ENCODE results near the gene GHRL. TPM values are rescaled to one million over a fixed set of nuclear protein-coding genes. Genes with fewer than 3 reads are reported as not detected.
A peak's percentile ranks its signal among the peaks of the same experiment; 100 is the strongest.

The GHRL gene
- total RNA-seq, 1 experiment from 2014 or later, result not detected

DNA sequence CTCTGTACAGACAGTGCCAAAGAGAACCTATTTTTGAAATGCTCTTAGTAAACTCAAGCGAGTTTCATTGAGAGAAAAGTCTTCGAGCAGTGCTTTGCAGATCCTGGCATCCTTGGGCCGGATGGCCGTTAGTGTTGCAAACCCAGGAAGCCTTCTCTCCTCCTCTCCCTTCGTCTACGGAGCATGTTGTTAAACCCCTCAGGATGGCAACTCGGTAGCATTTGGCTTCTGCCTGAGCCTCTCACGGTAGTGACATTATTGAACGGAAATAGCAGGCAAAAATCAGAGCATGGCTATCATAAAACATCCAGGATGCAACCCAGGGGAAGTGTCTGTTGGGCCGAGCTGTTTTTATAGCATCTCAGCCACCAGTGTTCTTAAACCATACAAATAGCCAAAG is 34.8 kb upstream of the GHRL start:
- H3K9me3 ChIP-seq (ENCODE audit: control insufficient read depth, insufficient read depth, low read depth, low read length), result no peaks in the 10 kb centered on the region
- intact Hi-C loops (cut with micrococcal nuclease; ENCODE audit: unreplicated experiment) (no loop called here), in situ Hi-C loops (cut with HindIII; ENCODE audit: low pct_unique_long_range_greater_than_20kb, low sequenced_read_pairs) (no loop called here)
- peaks cover 8% of the 10 kb centered on the region; the same call in 1 of the 2 replicates for H3K27me3 ChIP-seq (ENCODE audit: control insufficient read depth, insufficient read depth, low read length)
- no peak for TF ChIP-seq SIN3A (IDR thresholded peaks at IDR 0.05; ENCODE audit: borderline replicate concordance, insufficient read depth, low read depth, low read length)
- TF ChIP-seq POLR2AphosphoS5 (IDR thresholded peaks at IDR 0.05; ENCODE audit: low read depth, low read length), result no peak
- TF ChIP-seq, protein P1, sequence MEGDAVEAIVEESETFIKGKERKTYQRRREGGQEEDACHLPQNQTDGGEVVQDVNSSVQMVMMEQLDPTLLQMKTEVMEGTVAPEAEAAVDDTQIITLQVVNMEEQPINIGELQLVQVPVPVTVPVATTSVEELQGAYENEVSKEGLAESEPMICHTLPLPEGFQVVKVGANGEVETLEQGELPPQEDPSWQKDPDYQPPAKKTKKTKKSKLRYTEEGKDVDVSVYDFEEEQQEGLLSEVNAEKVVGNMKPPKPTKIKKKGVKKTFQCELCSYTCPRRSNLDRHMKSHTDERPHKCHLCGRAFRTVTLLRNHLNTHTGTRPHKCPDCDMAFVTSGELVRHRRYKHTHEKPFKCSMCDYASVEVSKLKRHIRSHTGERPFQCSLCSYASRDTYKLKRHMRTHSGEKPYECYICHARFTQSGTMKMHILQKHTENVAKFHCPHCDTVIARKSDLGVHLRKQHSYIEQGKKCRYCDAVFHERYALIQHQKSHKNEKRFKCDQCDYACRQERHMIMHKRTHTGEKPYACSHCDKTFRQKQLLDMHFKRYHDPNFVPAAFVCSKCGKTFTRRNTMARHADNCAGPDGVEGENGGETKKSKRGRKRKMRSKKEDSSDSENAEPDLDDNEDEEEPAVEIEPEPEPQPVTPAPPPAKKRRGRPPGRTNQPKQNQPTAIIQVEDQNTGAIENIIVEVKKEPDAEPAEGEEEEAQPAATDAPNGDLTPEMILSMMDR (IDR thresholded peaks at IDR 0.05), result no peak
- no peak for TF ChIP-seq TCF7L2 (IDR thresholded peaks at IDR 0.05; ENCODE audit: low read depth, low read length)
- DNase-seq (ENCODE audit: low read depth, low spot score), result no peak
- BruUV-seq (replicated peaks), result no TSS peak
- H3K27ac ChIP-seq (ENCODE audit: low read length), result no peak overlapping the region
- no peak for ATAC-seq
- H3K4me3 ChIP-seq (ENCODE audit: low read depth in 2 of 2, low read length in 2 of 2), result no peak overlapping the region
- no peaks in the 10 kb centered on the region for H3K36me3 ChIP-seq (ENCODE audit: control insufficient read depth, insufficient read depth, low read length)
- ChIA-PET CTCF (interaction anchor here (0.7 kb wide), 1 partner anchor 33 kb away, joined by 3 read pairs; no protein-coding TSS in a partner anchor), POLR2A (no interaction called here)
- no peaks in the 10 kb centered on the region for H3K4me1 ChIP-seq (ENCODE audit: control insufficient read depth, insufficient read depth, low read length)

DNA sequence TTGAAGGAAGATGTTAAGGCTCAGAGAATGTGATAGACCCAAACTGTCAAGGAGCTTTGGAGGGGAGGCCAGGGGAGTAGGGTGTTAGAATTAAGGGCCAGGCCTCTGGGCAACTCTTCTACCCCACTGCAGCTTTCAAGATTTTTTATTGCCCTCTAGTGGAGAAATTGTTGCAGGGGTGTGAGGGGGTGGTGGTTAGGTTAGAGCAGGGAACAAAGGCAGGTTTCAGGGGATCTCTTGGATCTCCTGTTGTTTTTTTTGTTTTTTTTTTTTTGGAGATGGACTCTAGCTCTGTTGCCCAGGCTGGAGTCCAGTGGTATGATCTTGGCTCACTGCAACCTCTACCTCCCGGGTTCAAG is 29.6 kb upstream of the GHRL start:
- no peaks in the 10 kb centered on the region for H3K9me3 ChIP-seq (ENCODE audit: control insufficient read depth, insufficient read depth, low read depth, low read length)
- BruUV-seq (replicated peaks), result no TSS peak
- DNase-seq (ENCODE audit: low read depth, low spot score), result no peak
- in situ Hi-C loops (cut with HindIII; ENCODE audit: low pct_unique_long_range_greater_than_20kb, low sequenced_read_pairs) (no loop called here), intact Hi-C loops (cut with micrococcal nuclease; ENCODE audit: unreplicated experiment) (no loop called here)
- no peak overlapping the region for H3K27ac ChIP-seq (ENCODE audit: low read length)
- POLR2A ChIA-PET, result no interaction called here
- ATAC-seq, result no peak
- peaks cover 13% of the 10 kb centered on the region for H3K36me3 ChIP-seq (ENCODE audit: control insufficient read depth, insufficient read depth, low read length)
- peaks cover 3% of the 10 kb centered on the region; the same call in 1 of the 2 replicates for H3K27me3 ChIP-seq (ENCODE audit: control insufficient read depth, insufficient read depth, low read length)
- no peak for TF ChIP-seq TCF7L2 (IDR thresholded peaks at IDR 0.05; ENCODE audit: low read depth, low read length)
- TF ChIP-seq, protein P1 (IDR thresholded peaks at IDR 0.05), result peak; percentile 62; the same call in 1 of the 2 replicates
- H3K4me1 ChIP-seq (ENCODE audit: control insufficient read depth, insufficient read depth, low read length), result peaks cover 4% of the 10 kb centered on the region; the same call in 1 of the 2 replicates
- CTCF ChIA-PET, result interaction anchor here (0.6 to 1.3 kb wide), 6 partner anchors 12 to 332 kb away, joined by 3 to 4 read pairs (median 4); no protein-coding TSS in a partner anchor
- no peak overlapping the region for H3K4me3 ChIP-seq (ENCODE audit: low read depth in 2 of 2, low read length in 2 of 2)

DNA sequence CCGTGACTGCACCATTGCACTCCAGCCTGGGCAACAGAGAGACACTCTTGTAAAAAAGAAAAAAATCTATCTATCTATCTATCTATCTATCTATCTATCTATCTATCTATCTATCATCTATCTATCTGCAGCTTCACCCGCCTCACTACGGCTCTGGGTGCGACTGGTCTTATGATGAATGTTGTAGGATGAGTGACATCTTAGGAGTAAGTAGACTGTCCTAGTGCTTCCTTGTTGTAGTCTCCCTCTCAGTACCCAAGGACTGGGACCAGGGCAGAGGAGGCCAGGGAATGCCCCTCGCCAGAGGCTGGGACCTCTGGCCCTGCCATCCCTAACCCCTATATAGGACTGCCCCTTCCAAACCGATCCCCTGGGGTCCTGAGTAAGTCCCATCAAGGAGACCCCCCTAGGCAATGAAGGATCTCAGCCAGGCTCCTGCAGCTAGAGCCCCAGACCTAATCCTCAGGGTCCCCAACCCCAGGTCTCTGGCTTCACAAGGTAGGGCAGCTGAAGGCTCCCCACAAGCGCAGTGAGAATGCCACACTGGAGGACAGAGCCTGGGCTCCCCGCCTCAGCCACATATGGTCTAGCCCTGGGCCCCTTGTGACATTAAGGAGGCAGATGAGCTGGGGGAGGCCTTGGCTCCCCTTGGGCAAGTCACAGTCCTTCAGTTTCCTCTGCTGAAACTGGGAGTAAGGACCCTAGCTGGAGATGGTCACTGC is 29.0 kb upstream of the GHRL start:
- Histone ChIP-seq H3K4me1 (ENCODE audit: control insufficient read depth, insufficient read depth, low read length) (peaks cover 4% of the 10 kb centered on the region; the same call in 1 of the 2 replicates), H3K27ac (ENCODE audit: low read length) (no peak overlapping the region)
- intact Hi-C loops (cut with micrococcal nuclease; ENCODE audit: unreplicated experiment), result no loop called here

More for the DNA sequence above, 29.0 kb upstream of the GHRL start:
- ChIA-PET CTCF (interaction anchor here (0.7 to 1.3 kb wide), 4 partner anchors 12 to 332 kb away, joined by 3 to 4 read pairs (median 4); no protein-coding TSS in a partner anchor), POLR2A (no interaction called here)
- Histone ChIP-seq H3K4me3 (ENCODE audit: low read depth in 2 of 2, low read length in 2 of 2) (peak overlapping the region; percentile 95 to 99), H3K27me3 (ENCODE audit: control insufficient read depth, insufficient read depth, low read length) (no peaks in the 10 kb centered on the region), H3K36me3 (ENCODE audit: control insufficient read depth, insufficient read depth, low read length) (peaks cover 13% of the 10 kb centered on the region), H3K9me3 (ENCODE audit: control insufficient read depth, insufficient read depth, low read depth, low read length) (no peaks in the 10 kb centered on the region)
- TF ChIP-seq, protein P1 (IDR thresholded peaks at IDR 0.05), result no peak
- ATAC-seq (no peak), DNase-seq (ENCODE audit: low read depth, low spot score) (no peak)
- no TSS peak for BruUV-seq (replicated peaks)
- in situ Hi-C loops (cut with HindIII; ENCODE audit: low pct_unique_long_range_greater_than_20kb, low sequenced_read_pairs), result no loop called here

Data from Panc1 (cell line).